GM18507 (cell line): ENCODE measurements around the gene SMARCD1.
A peak's percentile ranks its signal among the peaks of the same experiment; 100 is the strongest.

Experiments used
- DNase-seq: peaks from one replicate; pipeline ENCODE4 v3.0.0; 2011; ENCODE audit warnings: low read depth; ENCODE audit not compliant: insufficient read length; ENCODE audit errors: extremely low spot score
- FAIRE-seq: peaks from 2 replicates; lab custom pipeline; 2011; peaks lifted over from hg19 to GRCh38; lab: Jason Lieb, UNC

SMARCD1 gene

DNA sequence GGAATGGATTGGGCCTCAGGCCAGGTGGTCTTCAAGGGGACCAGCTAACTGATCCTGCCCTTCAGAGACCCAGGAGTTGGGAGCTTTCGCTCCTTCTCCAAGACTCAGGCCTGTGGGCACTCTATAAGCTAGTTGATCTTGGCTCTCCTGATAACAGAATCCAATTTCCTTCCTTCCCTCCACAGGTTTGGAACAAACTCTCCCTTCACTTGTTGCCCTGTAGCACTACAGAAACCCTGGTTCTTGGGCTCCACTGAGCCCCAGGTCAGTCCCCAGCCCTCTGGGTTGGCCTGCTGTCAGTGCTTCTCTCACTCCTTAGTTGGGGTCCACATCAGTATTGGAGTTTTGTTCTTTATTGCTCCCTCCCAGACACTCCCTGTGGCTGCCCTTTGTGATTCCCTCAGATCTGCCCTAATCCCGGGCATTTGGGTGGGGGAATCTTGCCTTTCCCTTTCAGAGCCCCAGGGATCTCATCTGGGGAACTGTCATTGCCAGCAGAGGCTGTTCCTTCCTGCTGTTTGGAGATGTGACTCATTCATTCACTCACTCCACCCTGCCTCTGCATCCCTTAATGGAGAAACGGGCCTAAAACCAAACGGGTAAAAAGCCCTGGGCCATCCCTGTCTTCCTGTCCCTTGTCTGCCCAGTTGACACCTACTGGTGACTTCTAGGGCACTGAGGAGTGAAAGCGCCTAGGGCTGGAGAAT, 14.3 kb downstream of the SMARCD1 start:
- DNase-seq (no peak), FAIRE-seq (no peak)

DNA sequence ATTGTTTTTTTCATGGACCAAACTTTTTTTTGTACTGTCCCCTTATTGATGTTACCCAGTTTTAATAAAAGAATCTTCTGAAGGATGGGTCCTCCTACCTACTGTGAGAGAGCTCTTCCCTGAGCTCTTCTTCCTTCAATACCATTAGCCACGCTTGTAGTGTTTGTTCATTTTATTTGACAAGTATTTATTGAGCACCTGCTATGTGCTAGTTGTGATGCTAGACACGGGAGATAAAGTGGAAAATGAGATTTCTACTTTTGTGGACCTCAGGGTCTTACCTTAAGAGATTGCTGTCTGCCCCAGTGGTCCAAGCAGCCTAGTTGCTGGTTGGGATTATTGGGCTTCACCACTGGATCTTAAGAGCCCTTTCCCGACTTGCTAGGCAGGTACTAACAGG, 15.4 kb downstream of the SMARCD1 start:
- DNase-seq (no peak), FAIRE-seq (no peak)

- FAIRE-seq = no peak
- DNase-seq = no peak
These were observed 16.5 kb downstream of the SMARCD1 start for GRCh38 chr12:50101663-50102062.

DNA sequence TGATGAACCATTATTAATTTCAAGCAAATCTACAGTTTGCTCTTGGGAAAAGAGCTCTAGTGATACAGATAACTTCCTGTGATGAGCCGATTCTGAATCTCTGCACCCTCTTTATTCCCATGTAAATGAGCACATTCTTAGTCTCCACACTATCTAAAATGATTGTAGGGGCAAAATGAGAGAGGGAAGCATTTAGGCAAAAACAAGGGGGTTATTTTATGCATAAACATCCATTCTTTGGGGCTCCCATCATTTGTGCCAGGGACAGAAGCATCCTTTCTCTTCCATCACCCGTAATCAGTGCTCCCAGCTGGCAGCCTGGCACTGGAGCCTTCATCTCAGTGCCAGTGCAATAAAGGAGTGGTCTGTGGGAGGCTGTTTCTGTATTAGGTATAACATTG, 17.0 kb downstream of the SMARCD1 start:
- FAIRE-seq = no peak
- no peak for DNase-seq

DNA sequence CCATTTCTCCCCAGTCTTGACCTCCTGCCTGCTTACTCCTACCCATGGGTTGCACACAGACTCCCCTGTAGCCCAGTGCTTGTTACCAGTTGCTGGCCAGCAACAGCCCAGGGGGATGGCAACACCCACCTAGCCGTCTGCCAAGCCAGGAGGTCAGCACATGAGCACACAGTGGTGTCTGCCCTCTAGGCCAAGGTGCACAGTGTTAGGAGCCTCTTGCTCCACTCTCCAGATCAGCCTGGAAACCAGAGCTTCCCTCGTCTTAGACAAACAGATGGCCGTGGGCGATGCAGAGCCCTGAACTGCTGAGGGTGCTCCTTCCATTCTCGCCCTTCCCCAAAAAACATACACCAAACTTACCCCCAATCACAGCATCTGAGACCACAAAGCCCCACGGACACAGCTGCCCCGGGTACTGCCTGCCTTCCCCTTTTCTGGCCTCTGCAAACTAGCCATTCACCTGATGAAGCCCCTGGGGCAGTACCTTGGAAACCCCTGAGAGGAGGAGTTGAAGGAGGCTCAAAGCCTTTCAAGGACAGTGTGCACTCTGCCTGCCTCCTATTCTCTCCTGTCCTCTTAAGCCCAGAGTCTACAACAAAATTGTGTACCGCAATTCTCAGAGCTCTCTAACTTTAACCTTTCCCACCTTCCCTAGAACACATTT, 17.6 kb downstream of the SMARCD1 start:
- FAIRE-seq = no peak
- no peak for DNase-seq

DNA sequence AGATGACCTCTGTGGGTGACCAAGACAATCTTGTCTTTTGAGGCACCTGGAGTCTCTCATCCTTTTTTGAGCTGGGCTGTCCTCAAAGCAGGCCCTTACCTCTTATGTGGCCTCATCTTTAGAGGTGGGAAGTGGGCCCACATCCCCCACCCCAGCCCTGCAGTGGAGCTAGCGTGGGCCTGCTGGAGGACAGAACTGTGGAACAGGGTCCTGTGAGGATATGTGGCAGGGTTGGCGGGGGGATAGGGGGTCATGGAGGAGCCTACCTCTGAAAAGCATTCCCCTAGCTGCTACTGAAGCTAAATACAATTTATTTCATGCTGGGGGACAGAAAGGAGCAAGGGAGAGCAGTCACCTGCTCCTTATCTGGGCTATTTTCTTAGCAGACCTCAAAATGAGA, 18.2 kb downstream of the SMARCD1 start:
- DNase-seq = no peak
- FAIRE-seq = no peak

DNA sequence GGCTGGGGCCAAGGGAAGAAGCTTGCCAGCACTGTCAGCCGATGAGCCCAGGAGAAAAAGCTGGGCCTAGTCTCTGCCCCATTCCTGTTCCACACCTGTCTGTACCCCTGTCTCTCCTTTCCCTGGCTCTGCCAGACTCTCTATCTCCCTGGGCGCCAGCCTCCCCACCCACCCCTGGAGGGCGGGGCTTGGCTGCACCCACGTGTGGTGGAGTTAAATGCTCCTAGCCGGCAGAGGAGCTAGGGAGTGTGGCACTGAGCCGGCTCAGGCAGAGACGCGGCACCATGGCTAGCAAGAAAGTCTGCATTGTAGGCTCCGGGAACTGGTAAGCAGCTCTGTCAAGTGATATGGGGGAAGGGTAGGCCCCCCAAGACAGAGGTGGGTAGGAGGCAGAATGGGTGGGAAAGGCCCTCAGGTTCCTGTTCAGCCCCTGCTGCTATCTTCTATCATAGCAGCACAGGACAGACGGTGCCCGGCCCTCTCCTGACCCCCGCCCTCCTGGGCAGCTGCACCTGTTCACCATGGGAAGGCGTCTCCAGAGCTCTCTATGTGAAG, 18.7 kb downstream of the SMARCD1 start, which contains the start of gene GPD1:
Gene GPD1 (plus strand): TSS at position 242 of the 555 bp plus-strand sequence. CDS start 43 bp downstream, at position 285.
- FAIRE-seq (no peak), DNase-seq (no peak)

DNA sequence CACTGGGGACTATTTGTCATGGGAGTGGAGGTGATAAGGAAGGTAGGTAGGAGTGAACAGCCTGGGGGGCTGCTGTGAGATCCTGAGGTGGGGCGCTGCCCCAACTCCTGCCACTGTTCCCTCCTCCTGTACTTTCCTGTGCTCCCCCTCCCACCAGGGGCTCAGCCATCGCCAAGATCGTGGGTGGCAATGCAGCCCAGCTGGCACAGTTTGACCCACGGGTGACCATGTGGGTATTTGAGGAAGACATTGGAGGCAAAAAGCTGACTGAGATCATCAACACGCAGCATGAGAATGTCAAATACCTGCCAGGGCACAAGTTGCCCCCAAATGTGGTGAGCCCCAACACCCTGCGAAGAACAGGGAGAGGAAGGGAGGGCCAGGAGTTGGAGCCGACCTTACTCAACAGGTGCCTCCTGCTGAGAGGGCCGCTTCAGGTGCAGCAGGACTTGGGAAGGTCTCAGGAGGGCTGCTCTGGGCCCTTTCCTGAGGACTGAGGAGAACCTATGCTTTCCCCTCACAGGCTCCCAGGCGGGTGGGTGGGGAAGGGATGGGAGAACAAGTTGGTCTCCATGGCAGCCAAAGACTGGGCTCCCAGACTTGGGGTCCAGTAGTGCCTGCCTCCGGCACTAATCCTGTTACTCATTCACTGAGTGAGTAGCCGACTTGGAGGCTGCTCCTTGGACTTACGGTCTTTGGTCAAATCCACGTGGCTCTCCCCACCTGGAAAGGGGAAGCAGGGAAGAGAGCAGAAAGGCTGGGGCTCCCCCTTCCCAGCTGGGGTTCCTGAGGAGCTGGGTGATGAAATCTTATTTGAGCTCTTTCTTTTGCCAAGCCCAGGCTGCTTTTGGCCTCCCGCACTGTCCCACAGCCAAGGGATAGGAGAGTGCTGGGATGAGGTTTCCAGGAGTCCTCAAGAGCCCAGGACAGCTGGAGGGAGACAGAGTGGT, 19.6 kb downstream of the SMARCD1 start:
- FAIRE-seq = no peak

GRCh38 chr12:50105913-50106450, 20.8 kb downstream of the SMARCD1 start:
- no peak for FAIRE-seq
- DNase-seq = no peak

More for the DNA sequence above, 19.6 kb downstream of the SMARCD1 start:
- DNase-seq = no peak

DNA sequence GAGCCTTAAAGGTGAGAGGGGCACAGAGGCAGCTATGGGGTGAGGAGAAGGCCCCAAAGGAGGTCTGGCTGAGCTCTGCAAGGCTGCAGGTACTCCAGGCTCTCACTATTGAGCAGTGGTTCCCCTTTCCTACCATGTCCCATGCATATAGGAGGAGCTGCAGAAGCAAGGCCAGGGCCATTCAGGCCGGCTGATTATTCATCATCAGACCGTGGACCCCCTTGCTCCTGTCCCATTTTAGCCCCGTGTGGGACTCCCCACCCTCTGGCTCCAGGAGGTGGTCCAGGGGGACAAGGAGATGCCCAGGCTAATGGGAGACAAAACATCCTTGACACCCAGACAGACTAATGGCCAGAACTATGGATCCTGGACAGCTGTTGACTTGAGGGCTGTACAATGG, 21.8 kb downstream of the SMARCD1 start:
- DNase-seq (no peak), FAIRE-seq (no peak)

DNA sequence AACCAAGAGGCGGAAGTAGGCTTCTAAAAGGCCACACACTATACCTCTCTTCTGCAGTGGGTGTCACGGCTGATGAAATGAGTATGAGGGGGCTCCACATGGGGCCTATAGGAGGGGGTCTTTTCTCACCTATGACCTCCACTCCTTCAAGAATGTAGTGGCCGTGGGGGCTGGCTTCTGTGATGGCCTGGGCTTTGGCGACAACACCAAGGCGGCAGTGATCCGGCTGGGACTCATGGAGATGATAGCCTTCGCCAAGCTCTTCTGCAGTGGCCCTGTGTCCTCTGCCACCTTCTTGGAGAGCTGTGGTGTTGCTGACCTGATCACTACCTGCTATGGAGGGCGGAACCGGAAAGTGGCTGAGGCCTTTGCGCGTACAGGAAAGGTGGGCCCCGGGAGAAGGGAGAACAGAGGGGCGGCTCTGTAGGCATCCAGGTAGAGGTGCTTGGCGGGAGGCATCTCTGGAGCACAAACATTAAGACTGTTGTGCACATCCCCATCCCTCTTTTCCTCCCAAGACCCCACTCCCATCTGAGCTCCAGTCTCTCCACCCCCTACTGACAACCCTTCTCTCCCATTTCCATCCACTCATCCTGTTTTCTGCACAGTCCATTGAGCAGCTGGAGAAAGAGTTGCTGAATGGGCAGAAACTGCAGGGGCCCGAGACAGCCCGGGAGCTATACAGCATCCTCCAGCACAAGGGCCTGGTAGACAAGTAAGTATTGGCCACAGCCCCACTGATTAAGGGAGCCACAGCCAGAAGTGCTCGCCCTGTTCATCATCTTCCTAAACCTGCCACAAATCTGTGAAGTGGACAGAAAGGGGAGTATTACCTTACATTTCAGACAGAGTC, 22.5 kb downstream of the SMARCD1 start:
- no peak for DNase-seq
- no peak for FAIRE-seq

DNA sequence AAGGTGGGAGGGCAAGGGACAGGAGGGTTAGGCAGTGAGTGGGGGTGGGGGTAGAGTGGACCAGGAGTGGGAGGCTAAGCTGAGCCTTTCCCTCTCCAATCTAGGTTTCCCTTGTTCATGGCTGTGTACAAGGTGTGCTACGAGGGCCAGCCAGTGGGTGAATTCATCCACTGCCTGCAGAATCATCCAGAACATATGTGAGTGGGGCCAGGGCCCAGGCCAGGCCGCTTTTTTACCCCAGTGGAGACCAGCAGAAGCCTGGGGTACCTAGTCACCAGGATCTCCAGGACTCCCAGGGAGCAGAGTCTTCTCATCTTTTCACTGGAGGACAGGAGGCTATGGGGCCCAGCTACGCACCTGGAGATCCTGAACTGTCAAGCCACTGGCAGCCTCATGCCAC, 24.2 kb downstream of the SMARCD1 start:
- FAIRE-seq = no peak
- no peak for DNase-seq

- DNase-seq (no peak), FAIRE-seq (peak; percentile 87)
These were observed 25.1 kb downstream of the SMARCD1 start for GRCh38 chr12:50110127-50110761.

DNA sequence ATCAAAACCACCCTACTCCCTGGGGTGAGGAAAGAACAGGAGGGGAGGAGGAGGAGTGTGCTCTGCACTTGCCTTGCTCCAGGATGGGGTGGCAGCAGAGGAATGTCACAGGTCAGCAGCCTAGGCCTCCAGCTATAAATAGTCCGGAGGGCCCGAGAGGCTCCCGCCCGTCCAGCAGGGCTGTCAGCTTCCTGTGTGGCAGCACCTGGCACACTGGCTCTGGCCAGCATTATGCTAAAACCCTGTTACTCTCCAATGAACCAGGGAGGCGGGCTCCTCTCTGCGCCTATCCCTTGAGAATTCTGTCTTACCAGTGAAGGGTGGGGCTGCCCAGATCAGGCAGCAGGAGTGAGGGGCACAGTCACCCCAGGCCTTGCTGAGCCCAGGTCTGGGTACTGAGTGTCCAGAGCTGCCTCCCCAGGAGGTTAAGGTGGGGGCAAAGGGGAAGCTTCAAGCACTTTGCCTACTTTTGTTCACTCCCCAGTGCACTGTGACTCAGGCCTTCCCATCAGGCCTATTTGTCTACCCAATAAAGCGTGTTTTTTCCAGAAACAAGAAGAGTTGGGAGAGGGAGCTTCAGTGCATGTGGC, 25.7 kb downstream of the SMARCD1 start:
- no peak for DNase-seq

DNA sequence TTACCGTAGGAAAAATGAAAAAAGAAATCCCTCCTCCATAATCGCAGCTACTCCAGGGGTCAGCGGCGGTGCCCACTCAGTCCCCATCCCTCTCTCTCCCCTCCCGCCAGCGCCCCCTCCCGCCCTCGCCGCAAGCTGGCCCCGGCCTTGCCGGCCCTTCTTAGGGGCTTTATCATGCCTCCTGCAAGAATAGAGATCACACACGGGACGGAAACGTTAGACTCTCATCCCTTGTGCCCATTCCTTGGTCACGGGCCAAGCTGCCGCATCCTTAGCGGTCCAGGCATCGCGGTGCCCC, 26.2 kb downstream of the SMARCD1 start:
- no peak for FAIRE-seq
- no peak for DNase-seq

More for the DNA sequence above, 25.7 kb downstream of the SMARCD1 start:
- peak; percentile 63 for FAIRE-seq

DNA sequence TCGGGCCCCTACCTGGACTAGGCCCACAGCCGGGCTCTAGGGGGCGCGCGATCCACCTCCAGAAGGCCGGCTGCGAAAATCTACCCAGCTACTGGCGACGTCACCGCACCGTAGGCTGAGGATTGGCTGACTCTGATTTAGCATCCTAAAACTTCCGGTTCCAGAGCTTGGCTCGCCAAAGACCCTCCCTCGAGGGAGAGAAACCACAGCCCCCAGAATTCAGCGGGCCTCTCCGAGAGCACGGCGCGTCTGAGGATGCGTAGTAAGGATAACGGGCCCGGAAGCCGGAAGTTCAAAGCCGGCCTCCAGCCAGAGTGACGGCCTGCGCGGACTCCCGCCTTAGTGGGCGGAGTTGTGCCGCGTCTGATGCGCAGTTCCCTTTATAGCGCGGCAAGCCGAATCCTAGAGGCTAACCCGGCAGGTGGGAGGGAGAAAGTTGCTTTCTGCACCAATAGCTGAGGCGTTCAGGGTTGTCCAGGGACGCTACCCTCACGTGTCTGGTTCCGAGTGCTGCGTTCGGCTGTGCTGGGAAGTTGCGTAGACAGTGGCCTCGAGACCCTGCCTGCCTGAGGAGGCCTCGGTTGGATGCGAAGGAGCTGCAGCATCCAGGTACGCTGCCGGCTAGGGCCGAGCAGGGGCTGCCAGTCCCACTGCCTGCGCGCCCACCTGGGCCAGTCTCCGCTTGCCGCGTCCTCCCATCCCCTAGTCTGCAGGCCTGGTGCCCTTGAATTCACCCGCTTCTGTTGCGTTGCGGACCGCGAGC, 26.7 kb downstream of the SMARCD1 start, which contains the start of gene COX14:
Gene COX14 (plus strand): TSS at position 544 of the 763 bp plus-strand sequence. CDS start 7,808 bp downstream, outside the sequence.
- DNase-seq (peak; percentile 94), FAIRE-seq (peak; percentile 100)
